Lower leg skin (tissue), 4 donors: ENCODE data around the gene HSP90B1. TPM values are rescaled to one million over a fixed set of nuclear protein-coding genes. Genes with fewer than 3 reads are reported as not detected.

Source experiments
- DNase-seq, 2 donors: peaks; one replicate each; pipeline ENCODE4 v3.0.0-alpha.2; 2019; ENCODE audit warnings: low spot score in 2 of 2
- H3K4me3 ChIP-seq: fragments of 200-600 bp; sonication (generic); 2 replicates; pipeline ENCODE4 v1.5.1; 2017; ENCODE audit warnings: mild to moderate bottlenecking, low read depth; ENCODE audit not compliant: poor library complexity, severe bottlenecking
- CTCF ChIP-seq, 3 donors: fragments of 450-650 bp; IDR thresholded peaks; one replicate each; pipeline ENCODE4 v1.5.1; 2016; ENCODE audit warnings: antibody characterized with exemption in 3 of 3, mild to moderate bottlenecking in 3 of 3, moderate library complexity in 2 of 3
- POLR2A ChIP-seq, 2 donors: fragments of 450-650 bp; IDR thresholded peaks; one replicate each; pipeline ENCODE4 v1.6.1; 2016 to 2017; ENCODE audit warnings: antibody characterized with exemption in 2 of 2, mild to moderate bottlenecking in 1 of 2, moderate library complexity in 1 of 2
- WGBS, 2 donors: methylation state at CpG; one replicate each; pipeline ENCODE4 v1.1.5; 2018; 5-methylcytosine and 5-hydroxymethylcytosine counted together
- intact Hi-C: fragments of 100-400 bp; cut with DNase I; formaldehyde crosslinking; loops from one replicate; pipeline ENCODE4 v1.15.0; 2023; ENCODE audit warnings: low total_unique reads
- total RNA-seq, 4 donors: library from RNA; depleted of rRNA; stranded (reverse); fragments of >200 nt; gene quantifications; one replicate each; pipeline ENCODE4 v1.1.0, GENCODE V29; 2016

The HSP90B1 gene
- total RNA-seq, 4 donors from 2014 or later, result 98.4 to 168 (median 135) TPM

DNA sequence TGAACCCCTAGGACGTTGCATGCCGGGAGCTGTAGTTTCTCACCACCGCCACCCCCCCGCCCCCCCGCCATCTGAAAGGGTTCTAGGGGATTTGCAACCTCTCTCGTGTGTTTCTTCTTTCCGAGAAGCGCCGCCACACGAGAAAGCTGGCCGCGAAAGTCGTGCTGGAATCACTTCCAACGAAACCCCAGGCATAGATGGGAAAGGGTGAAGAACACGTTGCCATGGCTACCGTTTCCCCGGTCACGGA lies 501 bp upstream of the HSP90B1 start:
- no peak for TF ChIP-seq CTCF (IDR thresholded peaks at IDR 0.05)
- TF ChIP-seq POLR2A (IDR thresholded peaks at IDR 0.05), result no peak

DNA sequence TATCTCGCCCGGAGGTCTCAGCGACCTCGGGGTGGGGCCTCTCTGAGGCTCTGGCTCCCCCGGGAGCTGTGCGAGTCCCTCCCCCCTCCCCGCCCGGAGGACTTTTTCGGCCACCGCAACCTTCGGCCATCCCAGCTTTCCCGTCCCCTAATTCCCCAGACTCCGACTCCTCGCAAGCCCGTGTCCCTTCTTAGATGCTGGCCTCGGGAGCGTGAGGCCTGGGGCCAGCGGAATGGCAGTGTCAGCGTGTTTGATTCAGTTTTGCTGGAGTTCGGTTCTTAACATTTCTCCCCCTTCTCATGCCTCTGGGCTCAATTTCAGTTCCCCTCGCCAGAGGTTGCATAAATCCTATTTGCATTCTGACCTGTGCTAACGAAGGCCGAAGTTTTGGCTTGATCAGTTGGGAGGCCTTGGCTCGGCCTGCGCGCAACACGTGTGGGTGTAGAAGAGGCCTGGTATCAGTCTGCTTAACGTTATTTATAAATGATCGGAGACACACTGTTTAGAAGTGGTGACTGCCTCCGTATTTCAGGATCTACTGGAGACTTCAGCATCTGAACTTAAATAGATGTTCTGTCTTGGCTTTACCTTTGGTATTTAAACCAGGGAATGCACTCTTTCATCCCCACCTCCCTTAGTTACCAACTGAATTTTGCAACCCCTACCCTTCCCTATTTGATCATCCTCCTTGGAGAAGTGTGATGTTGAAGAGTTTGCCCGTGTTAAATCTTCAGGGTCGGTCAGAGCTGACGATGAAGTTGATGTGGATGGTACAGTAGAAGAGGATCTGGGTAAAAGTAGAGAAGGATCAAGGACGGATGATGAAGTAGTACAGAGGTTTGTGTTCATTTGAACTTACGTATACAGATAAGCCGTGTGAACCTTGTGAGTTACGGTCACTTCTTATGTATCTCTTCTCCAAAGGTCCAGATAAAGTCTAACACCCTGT lies 851 bp downstream of the HSP90B1 start:
- peak; percentile 28 to 86 for DNase-seq
- peak overlapping the region; percentile 76 for H3K4me3 ChIP-seq
- WGBS, 2 donors, result 1 to 4% methylated on average over 35 to 37 of the region's 37 CpGs
- TF ChIP-seq CTCF (IDR thresholded peaks at IDR 0.05) (no peak), POLR2A (IDR thresholded peaks at IDR 0.05) (no peak)
- intact Hi-C loops, result no loop called here

More for the DNA sequence above, 501 bp upstream of the HSP90B1 start:
- DNase-seq, result no peak
- no peak overlapping the region for H3K4me3 ChIP-seq
- 0 to 1% methylated on average over 16 of the region's 18 CpGs for WGBS, 2 donors
- intact Hi-C loops, result no loop called here

DNA sequence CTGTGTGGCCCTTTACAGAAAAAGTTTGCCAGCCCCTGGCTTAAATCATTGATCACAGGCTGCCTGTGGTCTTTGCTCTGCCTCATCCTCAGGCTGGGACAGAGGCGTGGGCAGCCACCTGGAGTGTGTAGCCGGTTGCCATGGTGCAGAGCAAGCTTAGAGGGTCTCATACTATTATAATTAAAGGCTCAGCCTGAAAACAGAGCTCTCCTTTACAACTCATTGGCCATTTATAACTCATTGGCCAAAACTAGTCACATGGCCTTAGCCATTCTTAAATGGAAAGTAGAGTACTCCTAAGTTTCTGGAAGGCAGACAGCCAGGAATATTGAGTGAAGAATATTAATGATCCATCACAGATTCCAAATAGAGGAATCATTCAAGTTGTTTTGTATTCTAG lies 3.0 kb downstream of the HSP90B1 start:
- H3K4me3 ChIP-seq, result no peak overlapping the region
- 77 to 86% methylated on average over 2 of the region's 2 CpGs for WGBS, 2 donors
- DNase-seq, result no peak
- intact Hi-C loops, result no loop called here
- no peak for TF ChIP-seq CTCF (IDR thresholded peaks at IDR 0.05)
- no peak for TF ChIP-seq POLR2A (IDR thresholded peaks at IDR 0.05)

GRCh38 chr12:103936679-103937078 lies 6.5 kb downstream of the HSP90B1 start:
- TF ChIP-seq CTCF (IDR thresholded peaks at IDR 0.05) (no peak), POLR2A (IDR thresholded peaks at IDR 0.05) (no peak)
- no peak for DNase-seq
- intact Hi-C loops, result no loop called here
- WGBS, 2 donors, result 95 to 96% methylated on average over 3 of the region's 3 CpGs
- H3K4me3 ChIP-seq, result no peak overlapping the region

DNA sequence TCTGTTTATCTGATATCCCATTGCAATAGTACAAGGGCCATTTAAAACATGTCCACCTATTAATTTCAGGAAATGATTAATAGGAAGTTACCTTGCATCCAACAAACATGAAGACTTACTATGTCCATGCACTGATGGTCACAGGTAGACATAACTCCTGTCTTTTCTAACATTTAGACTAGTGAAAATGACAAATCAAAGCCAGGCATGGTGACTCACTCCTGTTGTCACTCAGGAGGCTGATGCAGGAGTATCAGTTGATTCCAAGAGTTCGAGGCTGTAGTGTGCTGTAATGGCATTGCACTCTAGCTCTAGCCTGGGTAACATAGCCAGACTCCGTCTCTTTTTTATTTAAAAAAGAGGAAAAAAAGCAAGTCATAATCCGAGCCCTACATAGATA lies 14.8 kb downstream of the HSP90B1 start:
- intact Hi-C loops, result no loop called here
- 85 to 91% methylated on average over 3 of the region's 3 CpGs for WGBS, 2 donors
- H3K4me3 ChIP-seq, result no peak overlapping the region
- DNase-seq, result no peak
- TF ChIP-seq CTCF (IDR thresholded peaks at IDR 0.05), result no peak
- no peak for TF ChIP-seq POLR2A (IDR thresholded peaks at IDR 0.05)
